ENCODE data around the gene NFKB1. TPM values are rescaled to one million over a fixed set of nuclear protein-coding genes. Genes with fewer than 3 reads are reported as not detected.

NFKB1 gene
- total and polyA plus RNA-seq, 2 experiments from 2014 or later = 15.5 to 26.6 TPM

DNA sequence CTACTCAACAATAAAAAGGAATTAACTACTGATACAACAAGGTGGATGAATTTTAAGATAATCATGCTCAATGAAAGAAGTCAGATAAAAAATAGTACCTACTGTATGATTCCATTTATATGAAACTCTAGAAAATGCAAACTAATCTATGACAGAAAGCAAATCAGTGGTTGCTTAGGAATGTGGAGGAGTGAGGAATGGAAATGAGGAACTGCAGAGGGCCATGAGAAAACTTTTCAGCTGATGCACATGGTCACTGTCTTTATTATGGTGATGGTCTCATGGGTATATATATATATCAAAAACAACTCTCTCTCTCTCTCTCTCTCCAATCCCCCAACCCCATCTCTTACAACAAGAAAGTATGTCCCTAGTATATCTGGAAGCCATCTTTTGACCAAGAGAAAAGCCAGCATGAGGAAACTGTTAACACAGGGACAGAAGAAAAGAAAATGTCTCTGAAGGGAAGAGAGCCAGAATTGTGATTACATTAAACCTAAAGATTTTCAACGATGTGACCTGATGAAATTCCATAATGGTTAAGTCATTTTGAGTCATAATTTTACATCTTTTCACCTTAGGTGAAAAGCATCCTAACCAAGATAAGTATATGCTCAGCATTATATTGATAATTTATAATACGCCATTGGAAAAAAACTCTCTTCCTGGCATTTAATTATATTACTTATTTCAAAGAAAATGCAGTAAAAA, 8.5 kb upstream of the NFKB1 start:
- H3K9me3 ChIP-seq (ENCODE audit: low read depth) = no peaks in the 10 kb centered on the region
- H3K36me3 ChIP-seq = no peaks in the 10 kb centered on the region
- DNase-seq (ENCODE audit: low read depth in 1 of 2, low spot score in 1 of 2) = peak in 1 of 2 donors; percentile 37
- H3K4me3 ChIP-seq = no peak overlapping the region
- TF ChIP-seq CTCF (IDR thresholded peaks at IDR 0.05; ENCODE audit: low read depth, low read length) = no peak
- no peak overlapping the region for H3K27ac ChIP-seq
- H3K4me1 ChIP-seq (ENCODE audit: low read depth) = no peaks in the 10 kb centered on the region
- H3K27me3 ChIP-seq = no peaks in the 10 kb centered on the region

DNA sequence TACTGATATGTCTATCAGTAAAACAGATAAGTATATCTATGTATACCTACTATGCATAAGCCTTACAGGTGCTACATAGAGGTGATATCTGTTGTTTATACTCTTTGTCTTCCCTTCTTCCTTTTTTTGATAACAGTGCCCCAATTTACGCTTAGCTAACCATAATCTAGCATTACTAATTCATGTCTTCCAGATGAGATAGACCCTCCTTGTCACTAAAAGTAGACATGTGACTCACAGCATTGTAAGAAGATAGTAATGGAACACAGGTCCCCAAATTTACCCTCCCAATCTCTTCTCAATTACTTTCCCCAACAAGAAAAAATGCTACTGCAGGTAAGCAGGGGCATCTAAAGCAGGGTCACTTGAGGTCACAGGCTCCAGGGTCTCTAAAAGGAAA, 7.9 kb upstream of the NFKB1 start:
- Histone ChIP-seq H3K36me3 (no peaks in the 10 kb centered on the region), H3K27ac (no peak overlapping the region), H3K27me3 (no peaks in the 10 kb centered on the region), H3K4me3 (no peak overlapping the region), H3K4me1 (ENCODE audit: low read depth) (no peaks in the 10 kb centered on the region), H3K9me3 (ENCODE audit: low read depth) (no peaks in the 10 kb centered on the region)
- no peak for DNase-seq (ENCODE audit: low read depth in 1 of 2, low spot score in 1 of 2)
- no peak for TF ChIP-seq CTCF (IDR thresholded peaks at IDR 0.05; ENCODE audit: low read depth, low read length)

- TF ChIP-seq CTCF (IDR thresholded peaks at IDR 0.05; ENCODE audit: low read depth, low read length) = no peak
- DNase-seq (ENCODE audit: low read depth in 1 of 2, low spot score in 1 of 2) = no peak
- H3K27me3 ChIP-seq = no peaks in the 10 kb centered on the region
- H3K4me1 ChIP-seq (ENCODE audit: low read depth) = no peaks in the 10 kb centered on the region
- H3K9me3 ChIP-seq (ENCODE audit: low read depth) = no peaks in the 10 kb centered on the region
- no peak overlapping the region for H3K4me3 ChIP-seq
- H3K27ac ChIP-seq = no peak overlapping the region
- no peaks in the 10 kb centered on the region for H3K36me3 ChIP-seq
Measured at GRCh38 chr4:102493794-102494193, 7.4 kb upstream of the NFKB1 start.

DNA sequence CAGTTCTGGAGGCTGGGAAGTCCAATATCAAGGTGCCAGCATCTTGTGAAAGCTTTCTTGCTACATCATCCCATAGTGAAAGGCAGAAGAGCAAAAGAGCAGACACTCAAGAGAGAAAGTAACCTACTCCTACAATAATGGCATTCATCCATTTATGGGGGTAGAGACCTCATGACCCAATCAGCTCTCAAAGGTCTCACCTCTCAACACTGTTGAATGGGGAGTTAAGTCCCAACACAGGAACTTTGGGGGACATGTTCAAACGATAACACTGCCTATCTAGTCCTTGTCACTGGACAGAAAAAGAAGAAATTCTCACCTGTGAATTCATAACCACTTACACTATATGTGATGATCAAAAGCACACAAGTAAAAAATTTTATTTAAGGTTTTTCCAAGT, 6.6 kb upstream of the NFKB1 start:
- TF ChIP-seq CTCF (IDR thresholded peaks at IDR 0.05; ENCODE audit: low read depth, low read length) = no peak
- no peaks in the 10 kb centered on the region for H3K4me1 ChIP-seq (ENCODE audit: low read depth)
- no peaks in the 10 kb centered on the region for H3K9me3 ChIP-seq (ENCODE audit: low read depth)
- no peaks in the 10 kb centered on the region for H3K36me3 ChIP-seq
- H3K27me3 ChIP-seq = no peaks in the 10 kb centered on the region
- H3K27ac ChIP-seq = no peak overlapping the region
- no peak for DNase-seq (ENCODE audit: low read depth in 1 of 2, low spot score in 1 of 2)
- no peak overlapping the region for H3K4me3 ChIP-seq

- no peaks in the 10 kb centered on the region for H3K27me3 ChIP-seq
- H3K27ac ChIP-seq = no peak overlapping the region
- no peaks in the 10 kb centered on the region for H3K9me3 ChIP-seq (ENCODE audit: low read depth)
- DNase-seq (ENCODE audit: low read depth in 1 of 2, low spot score in 1 of 2) = no peak
- H3K36me3 ChIP-seq = no peaks in the 10 kb centered on the region
- H3K4me1 ChIP-seq (ENCODE audit: low read depth) = peaks cover 8% of the 10 kb centered on the region
- H3K4me3 ChIP-seq = no peak overlapping the region
- no peak for TF ChIP-seq CTCF (IDR thresholded peaks at IDR 0.05; ENCODE audit: low read depth, low read length)
Measured at GRCh38 chr4:102497986-102498385, 3.2 kb upstream of the NFKB1 start.
